ENCODE results near the gene HTR1A.

Gene HTR1A

DNA sequence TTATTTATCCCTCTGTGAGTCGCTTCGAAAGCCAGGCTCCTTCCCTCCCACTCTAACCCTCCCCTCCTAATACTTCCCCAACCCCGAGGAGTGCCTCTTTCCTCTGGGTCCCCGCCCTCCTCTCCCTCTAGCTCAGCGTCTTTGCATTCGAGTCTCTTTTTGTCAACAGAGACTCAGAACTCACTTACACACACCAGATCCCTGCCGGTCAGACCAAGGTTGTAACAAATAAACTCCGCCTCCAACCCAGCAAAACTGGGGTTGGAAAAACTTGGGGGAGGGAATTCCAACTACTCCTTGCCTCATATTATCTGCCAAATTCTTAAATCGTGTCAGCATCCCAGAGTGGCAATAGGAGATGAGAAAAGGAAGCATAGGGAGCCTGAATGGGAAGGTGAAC, at the start of gene HTR1A:
HTR1A (minus strand) TSS at position 167 of the 400 bp plus-strand sequence. CDS start 726 bp downstream, outside the sequence.
- Histone ChIP-seq H3K9ac (ENCODE audit: low read depth, low read length) (peak within 1 kb of the TSS; percentile 37; the same call in 1 of the 2 replicates), H3K4me3 (ENCODE audit: low read length) (peak within 1 kb of the TSS; percentile 72), H3K4me1 (ENCODE audit: insufficient read depth, low read length) (peaks cover 11% of the 10 kb centered on the region; the same call in 1 of the 2 replicates), H3K36me3 (ENCODE audit: insufficient read depth, low read depth, low read length) (no peaks in the 10 kb centered on the region), H3K9me3 (ENCODE audit: insufficient read depth, low read depth, low read length) (no peaks in the 10 kb centered on the region), H3K27ac (ENCODE audit: low read length) (no peak within 1 kb of the TSS), H3K27me3 (ENCODE audit: insufficient read depth, low read length) (peaks cover 37% of the 10 kb centered on the region)

DNA sequence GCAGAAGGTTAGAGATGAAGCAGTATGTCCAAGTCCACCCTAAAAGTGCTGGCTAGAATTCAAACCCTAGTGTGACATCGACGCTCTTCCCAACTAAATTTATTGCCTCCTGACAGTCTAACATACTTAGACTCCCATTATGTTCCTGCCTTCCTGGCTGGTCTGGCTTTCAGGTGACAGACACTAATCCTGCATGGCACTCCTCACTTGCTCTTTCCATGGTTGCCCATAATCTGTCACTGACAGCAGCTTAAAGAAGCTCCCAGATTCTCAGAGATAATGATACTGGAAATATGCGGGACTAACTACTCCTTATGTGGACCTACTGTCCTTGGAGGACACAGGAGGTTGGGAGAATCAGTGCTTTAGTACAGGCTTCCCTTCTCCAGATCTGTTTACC, 41.7 kb upstream of the HTR1A start:
- H3K27me3 ChIP-seq (ENCODE audit: insufficient read depth, low read length) = no peaks in the 10 kb centered on the region
- no peak overlapping the region for H3K9ac ChIP-seq (ENCODE audit: low read depth, low read length)
- no peaks in the 10 kb centered on the region for H3K9me3 ChIP-seq (ENCODE audit: insufficient read depth, low read depth, low read length)
- H3K4me3 ChIP-seq (ENCODE audit: low read length) = no peak overlapping the region
- no peak overlapping the region for H3K27ac ChIP-seq (ENCODE audit: low read length)
- H3K4me1 ChIP-seq (ENCODE audit: insufficient read depth, low read length) = no peaks in the 10 kb centered on the region
- H3K36me3 ChIP-seq (ENCODE audit: insufficient read depth, low read depth, low read length) = no peaks in the 10 kb centered on the region

DNA sequence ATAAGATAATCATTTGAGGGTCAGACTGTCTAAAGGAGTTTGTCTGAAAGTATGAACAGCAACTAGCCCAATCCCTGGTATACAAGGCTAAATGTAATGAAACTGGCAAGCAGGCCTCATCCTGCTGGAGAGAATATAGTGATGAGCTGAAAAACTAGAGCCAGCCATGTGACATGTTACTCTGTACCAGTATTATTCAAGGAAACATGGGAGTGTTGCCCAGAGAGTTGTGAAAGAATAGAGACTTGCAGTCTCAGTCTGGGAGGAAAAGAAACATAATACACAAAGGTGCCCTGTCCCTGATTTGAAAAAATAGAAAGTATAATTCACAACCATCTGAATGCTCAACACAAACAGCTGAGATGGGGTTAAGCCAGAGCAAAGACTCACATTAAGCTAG, 37.9 kb upstream of the HTR1A start:
- Histone ChIP-seq H3K9ac (ENCODE audit: low read depth, low read length) (no peak overlapping the region), H3K9me3 (ENCODE audit: insufficient read depth, low read depth, low read length) (no peaks in the 10 kb centered on the region), H3K27ac (ENCODE audit: low read length) (no peak overlapping the region), H3K4me1 (ENCODE audit: insufficient read depth, low read length) (no peaks in the 10 kb centered on the region), H3K4me3 (ENCODE audit: low read length) (no peak overlapping the region), H3K27me3 (ENCODE audit: insufficient read depth, low read length) (no peaks in the 10 kb centered on the region), H3K36me3 (ENCODE audit: insufficient read depth, low read depth, low read length) (no peaks in the 10 kb centered on the region)

DNA sequence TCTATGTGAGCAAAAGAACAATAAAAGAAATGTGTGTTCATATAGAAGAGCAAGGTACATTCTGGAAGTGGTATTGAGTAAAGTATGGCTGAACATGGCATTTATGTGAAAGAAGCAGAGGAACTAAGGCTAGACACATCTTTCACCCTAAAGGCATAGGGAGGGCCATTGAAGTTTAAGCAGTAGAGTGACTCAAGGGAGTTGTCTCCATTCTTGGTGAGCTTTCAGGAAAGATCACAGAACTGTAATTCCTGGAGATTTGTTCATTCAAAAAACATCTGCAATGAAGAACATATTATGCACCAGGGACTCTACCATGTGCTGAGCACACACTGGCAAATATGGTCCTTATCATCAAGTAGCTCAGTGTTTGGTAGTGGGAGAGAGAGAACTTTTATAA, 24.8 kb upstream of the HTR1A start:
- Histone ChIP-seq H3K4me3 (ENCODE audit: low read length) (no peak overlapping the region), H3K27ac (ENCODE audit: low read length) (no peak overlapping the region), H3K27me3 (ENCODE audit: insufficient read depth, low read length) (no peaks in the 10 kb centered on the region), H3K36me3 (ENCODE audit: insufficient read depth, low read depth, low read length) (no peaks in the 10 kb centered on the region), H3K4me1 (ENCODE audit: insufficient read depth, low read length) (no peaks in the 10 kb centered on the region), H3K9me3 (ENCODE audit: insufficient read depth, low read depth, low read length) (no peaks in the 10 kb centered on the region), H3K9ac (ENCODE audit: low read depth, low read length) (no peak overlapping the region)

DNA sequence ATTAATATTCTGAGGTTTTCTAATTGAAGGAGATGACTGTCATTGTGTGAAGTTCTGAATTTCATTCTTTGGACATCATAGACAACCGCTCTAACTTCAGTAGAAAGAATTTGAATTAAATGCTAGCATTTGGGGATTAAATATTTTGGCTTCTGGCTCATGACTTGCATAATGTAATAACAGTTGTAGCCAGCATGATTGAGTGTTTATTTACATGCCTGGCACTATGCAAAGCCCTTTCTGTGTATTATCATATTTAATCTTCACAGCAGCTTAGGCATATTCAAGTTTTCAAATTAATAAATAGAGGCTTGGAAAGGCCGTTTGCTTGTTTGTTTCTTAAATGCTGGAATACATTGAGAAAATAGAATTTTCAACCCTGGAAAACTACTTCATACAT, 19.6 kb upstream of the HTR1A start:
- Histone ChIP-seq H3K4me3 (ENCODE audit: low read length) (no peak overlapping the region), H3K36me3 (ENCODE audit: insufficient read depth, low read depth, low read length) (no peaks in the 10 kb centered on the region), H3K27ac (ENCODE audit: low read length) (no peak overlapping the region), H3K27me3 (ENCODE audit: insufficient read depth, low read length) (no peaks in the 10 kb centered on the region), H3K9me3 (ENCODE audit: insufficient read depth, low read depth, low read length) (peaks cover 7% of the 10 kb centered on the region; the same call in 1 of the 2 replicates), H3K9ac (ENCODE audit: low read depth, low read length) (no peak overlapping the region), H3K4me1 (ENCODE audit: insufficient read depth, low read length) (no peaks in the 10 kb centered on the region)

DNA sequence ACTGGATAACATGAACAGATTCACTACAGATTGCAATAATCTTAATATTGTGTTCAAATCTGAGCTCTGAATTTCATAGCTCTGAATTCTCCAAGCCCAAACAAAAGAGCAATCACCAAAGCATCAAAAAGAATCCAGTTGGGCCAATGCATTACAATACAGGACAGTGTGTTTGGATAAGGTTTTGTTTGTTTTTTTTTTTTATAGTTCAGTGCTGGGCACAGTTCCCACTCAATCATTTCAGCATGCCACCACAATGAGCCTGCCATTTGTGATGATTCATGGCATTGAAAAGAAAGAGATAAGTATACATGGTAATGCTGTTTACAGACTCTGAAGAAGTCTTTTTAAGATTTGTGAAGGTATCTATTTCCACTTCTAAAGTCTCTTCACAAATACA, 1.7 kb upstream of the HTR1A start:
- H3K4me1 ChIP-seq (ENCODE audit: insufficient read depth, low read length) = no peaks in the 10 kb centered on the region; the same call in 1 of the 2 replicates
- H3K27me3 ChIP-seq (ENCODE audit: insufficient read depth, low read length) = peaks cover 37% of the 10 kb centered on the region
- H3K36me3 ChIP-seq (ENCODE audit: insufficient read depth, low read depth, low read length) = no peaks in the 10 kb centered on the region
- H3K9me3 ChIP-seq (ENCODE audit: insufficient read depth, low read depth, low read length) = no peaks in the 10 kb centered on the region
- H3K4me3 ChIP-seq (ENCODE audit: low read length) = no peak overlapping the region
- no peak overlapping the region for H3K9ac ChIP-seq (ENCODE audit: low read depth, low read length)
- no peak overlapping the region for H3K27ac ChIP-seq (ENCODE audit: low read length)

DNA sequence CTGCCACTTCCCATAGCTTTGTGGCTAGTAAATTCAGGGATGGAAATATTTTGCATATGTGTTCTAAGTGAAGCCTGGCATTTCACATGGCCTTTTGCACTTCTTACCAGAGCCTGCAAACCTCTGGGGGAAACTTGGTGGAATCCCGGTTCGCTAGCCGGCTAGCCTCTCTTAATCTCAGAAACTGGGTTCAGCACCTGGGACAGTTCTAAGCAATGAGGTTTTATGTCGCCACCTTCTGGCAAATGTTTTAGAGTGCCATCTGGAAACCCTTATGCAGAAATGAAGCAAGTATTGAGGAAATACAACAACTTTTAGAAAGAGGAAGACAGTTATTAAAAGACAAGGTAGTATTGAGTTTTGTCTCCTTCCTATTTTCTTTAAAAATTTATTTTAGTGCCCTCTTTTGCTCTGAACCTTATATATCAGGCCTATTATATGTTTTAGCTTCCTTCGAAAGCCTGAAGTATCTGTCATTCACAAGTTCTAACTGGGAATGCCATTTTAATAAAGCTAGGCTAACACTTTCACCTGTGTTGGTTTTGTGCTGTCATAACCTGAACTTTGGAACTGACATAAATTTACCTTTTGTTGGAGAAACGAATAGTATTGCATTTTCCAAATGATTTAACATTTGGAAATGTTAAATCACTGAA, 963 bp upstream of the HTR1A start:
- H3K9me3 ChIP-seq (ENCODE audit: insufficient read depth, low read depth, low read length) = no peaks in the 10 kb centered on the region
- no peak overlapping the region for H3K9ac ChIP-seq (ENCODE audit: low read depth, low read length)
- no peaks in the 10 kb centered on the region for H3K36me3 ChIP-seq (ENCODE audit: insufficient read depth, low read depth, low read length)
- H3K4me3 ChIP-seq (ENCODE audit: low read length) = peak overlapping the region; percentile 72; the same call in 1 of the 2 replicates
- H3K27me3 ChIP-seq (ENCODE audit: insufficient read depth, low read length) = peaks cover 37% of the 10 kb centered on the region
- H3K27ac ChIP-seq (ENCODE audit: low read length) = no peak overlapping the region
- peaks cover 6% of the 10 kb centered on the region; the same call in 1 of the 2 replicates for H3K4me1 ChIP-seq (ENCODE audit: insufficient read depth, low read length)

DNA sequence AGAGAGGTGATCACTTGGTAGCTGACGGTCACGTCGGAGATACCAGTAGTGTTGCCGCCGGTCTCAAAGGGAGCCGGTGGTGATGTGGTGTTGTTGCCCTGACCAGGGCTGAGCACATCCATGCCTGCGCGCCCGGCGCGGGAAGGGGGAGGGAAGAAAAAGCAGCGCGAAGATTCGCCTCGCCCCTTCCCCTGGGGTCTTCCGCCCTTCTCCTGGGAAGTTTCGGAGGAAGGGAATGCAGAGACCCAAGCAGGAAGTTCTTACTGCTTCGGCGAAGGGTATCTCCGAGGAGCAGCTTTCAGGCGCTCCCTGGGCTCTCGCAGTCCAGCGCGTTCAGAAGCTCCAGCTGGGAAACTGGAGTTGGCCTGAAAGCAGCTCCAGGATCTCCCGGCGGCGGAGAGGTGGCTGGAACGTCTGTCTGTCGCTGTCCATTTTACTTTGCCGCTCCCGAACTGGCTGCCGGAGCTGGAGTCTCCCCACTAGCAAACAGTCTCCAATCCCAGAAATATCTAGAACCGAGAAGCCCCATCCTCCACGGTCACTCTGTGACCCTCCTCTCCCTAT, 565 bp downstream of the HTR1A start:
- H3K9me3 ChIP-seq (ENCODE audit: insufficient read depth, low read depth, low read length) = no peaks in the 10 kb centered on the region
- peaks cover 37% of the 10 kb centered on the region for H3K27me3 ChIP-seq (ENCODE audit: insufficient read depth, low read length)
- H3K36me3 ChIP-seq (ENCODE audit: insufficient read depth, low read depth, low read length) = no peaks in the 10 kb centered on the region
- no peak overlapping the region for H3K27ac ChIP-seq (ENCODE audit: low read length)
- peak overlapping the region; percentile 37; the same call in 1 of the 2 replicates for H3K9ac ChIP-seq (ENCODE audit: low read depth, low read length)
- peak overlapping the region; percentile 72 for H3K4me3 ChIP-seq (ENCODE audit: low read length)
- H3K4me1 ChIP-seq (ENCODE audit: insufficient read depth, low read length) = peaks cover 15% of the 10 kb centered on the region; the same call in 1 of the 2 replicates

DNA sequence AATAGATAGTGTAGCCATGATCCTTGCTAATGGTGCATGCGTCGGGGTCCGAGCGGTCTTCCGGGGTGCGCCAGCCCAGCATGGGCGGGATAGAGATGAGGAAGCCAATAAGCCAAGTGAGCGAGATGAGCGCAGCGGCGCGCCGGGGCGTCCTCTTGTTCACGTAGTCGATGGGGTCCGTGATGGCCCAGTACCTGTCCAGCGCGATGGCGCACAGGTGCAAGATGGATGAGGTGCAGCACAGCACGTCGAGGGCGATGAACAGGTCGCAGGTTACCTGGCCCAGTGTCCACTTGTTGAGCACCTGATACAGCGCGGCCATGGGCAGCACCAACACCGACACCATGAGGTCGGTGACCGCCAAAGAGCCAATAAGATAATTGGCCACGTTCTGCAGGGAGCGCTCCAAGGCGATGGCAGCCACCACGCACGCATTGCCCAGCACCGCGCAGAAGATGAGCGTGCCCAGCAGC, 1.1 kb downstream of the HTR1A start:
- Histone ChIP-seq H3K9me3 (ENCODE audit: insufficient read depth, low read depth, low read length) (no peaks in the 10 kb centered on the region), H3K9ac (ENCODE audit: low read depth, low read length) (no peak overlapping the region; the same call in 1 of the 2 replicates), H3K27ac (ENCODE audit: low read length) (no peak overlapping the region), H3K27me3 (ENCODE audit: insufficient read depth, low read length) (peaks cover 37% of the 10 kb centered on the region), H3K36me3 (ENCODE audit: insufficient read depth, low read depth, low read length) (no peaks in the 10 kb centered on the region), H3K4me1 (ENCODE audit: insufficient read depth, low read length) (peaks cover 19% of the 10 kb centered on the region; the same call in 1 of the 2 replicates), H3K4me3 (ENCODE audit: low read length) (peak overlapping the region; percentile 72; the same call in 1 of the 2 replicates)

DNA sequence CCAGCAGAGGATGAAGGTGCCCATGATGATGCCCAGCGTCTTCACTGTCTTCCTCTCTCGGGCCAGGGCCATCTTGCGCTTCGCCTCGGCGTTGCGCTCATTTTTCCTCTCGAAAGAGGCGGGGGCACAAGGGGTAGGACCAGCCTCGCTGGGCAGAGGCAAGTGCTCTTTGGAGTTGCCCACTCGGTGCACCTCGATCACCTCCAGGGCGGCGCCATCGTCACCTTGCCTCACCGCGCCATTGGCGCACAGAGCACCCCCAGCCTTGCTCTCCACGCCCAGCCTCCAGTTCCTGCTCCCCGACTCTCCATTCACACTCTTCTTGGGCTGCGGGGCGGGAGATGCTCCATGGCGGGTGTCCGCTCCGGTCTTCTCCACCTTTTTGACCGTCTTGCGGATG, 1.6 kb downstream of the HTR1A start:
- Histone ChIP-seq H3K4me1 (ENCODE audit: insufficient read depth, low read length) (peaks cover 19% of the 10 kb centered on the region; the same call in 1 of the 2 replicates), H3K36me3 (ENCODE audit: insufficient read depth, low read depth, low read length) (no peaks in the 10 kb centered on the region), H3K9ac (ENCODE audit: low read depth, low read length) (no peak overlapping the region; the same call in 1 of the 2 replicates), H3K4me3 (ENCODE audit: low read length) (peak overlapping the region; percentile 72; the same call in 1 of the 2 replicates), H3K27me3 (ENCODE audit: insufficient read depth, low read length) (peaks cover 37% of the 10 kb centered on the region), H3K9me3 (ENCODE audit: insufficient read depth, low read depth, low read length) (no peaks in the 10 kb centered on the region), H3K27ac (ENCODE audit: low read length) (no peak overlapping the region)

DNA sequence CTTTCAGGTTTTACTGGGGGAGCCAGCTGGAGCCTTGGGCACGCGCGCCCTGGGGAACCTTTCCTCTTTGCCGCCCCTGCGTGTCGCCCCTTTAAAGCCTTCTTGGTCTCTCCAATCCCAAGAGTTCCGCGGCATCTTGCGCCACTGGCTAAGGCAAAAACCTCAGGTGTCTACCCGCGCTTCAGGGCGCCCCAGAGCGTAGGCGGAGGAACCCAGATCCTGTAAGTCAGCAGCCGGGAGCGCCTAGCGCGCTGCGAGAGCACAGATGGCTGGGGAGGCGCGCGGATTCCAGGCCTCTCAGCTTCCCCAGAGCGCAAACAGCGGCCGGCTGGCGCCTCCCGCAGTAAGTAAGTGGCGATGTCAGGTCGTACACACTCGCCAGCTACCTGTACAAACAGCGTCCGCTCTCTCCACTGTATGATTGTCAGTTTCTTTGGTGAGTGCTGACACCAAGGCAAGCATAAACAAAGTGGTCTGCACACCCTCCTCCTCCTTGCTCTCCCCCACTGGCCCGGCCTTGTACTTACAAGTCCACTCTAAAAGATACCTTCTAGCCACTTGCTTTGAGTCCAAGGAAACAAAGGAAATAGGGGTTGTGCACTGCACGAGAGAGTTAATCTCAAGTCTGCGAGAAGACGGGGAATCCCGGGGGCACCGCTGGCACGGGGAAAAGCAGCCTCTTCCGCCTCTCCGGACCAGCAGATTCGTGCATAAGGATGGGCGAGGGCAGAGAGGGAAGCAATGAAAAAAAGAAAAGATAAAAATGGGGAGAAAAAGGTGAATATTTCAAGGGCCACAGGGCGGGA, 2.9 kb downstream of the HTR1A start:
- Histone ChIP-seq H3K4me1 (ENCODE audit: insufficient read depth, low read length) (peaks cover 19% of the 10 kb centered on the region; the same call in 1 of the 2 replicates), H3K36me3 (ENCODE audit: insufficient read depth, low read depth, low read length) (no peaks in the 10 kb centered on the region), H3K27me3 (ENCODE audit: insufficient read depth, low read length) (peaks cover 37% of the 10 kb centered on the region), H3K27ac (ENCODE audit: low read length) (peak overlapping the region; percentile 48), H3K9ac (ENCODE audit: low read depth, low read length) (peak overlapping the region; percentile 75; the same call in 1 of the 2 replicates), H3K9me3 (ENCODE audit: insufficient read depth, low read depth, low read length) (no peaks in the 10 kb centered on the region), H3K4me3 (ENCODE audit: low read length) (peak overlapping the region; percentile 72)

Measured in iPS-20b (cell line).